Skeletal muscle tissue (tissue), 4 donors: ENCODE data around the gene RNF14. TPM values are rescaled to one million over a fixed set of nuclear protein-coding genes. Genes with fewer than 3 reads are reported as not detected.

Experiments
- H3K27ac ChIP-seq: one replicate; pipeline ENCODE4 v1.7.0; 2013; ENCODE audit warnings: mild to moderate bottlenecking, low read depth, low read length, inconsistent platforms
- H3K27me3 ChIP-seq, 3 donors: one replicate each; pipeline ENCODE4 v1.7.0; 2013; ENCODE audit warnings: low read length in 3 of 3; ENCODE audit not compliant: control insufficient read depth in 3 of 3, insufficient read depth in 3 of 3
- H3K36me3 ChIP-seq, 3 donors: one replicate each; pipeline ENCODE4 v1.7.0; 2013; ENCODE audit warnings: low read length in 3 of 3; ENCODE audit not compliant: control insufficient read depth in 3 of 3, insufficient read depth in 3 of 3
- H3K4me1 ChIP-seq, 3 donors: one replicate each; pipeline ENCODE4 v1.7.0; 2013; ENCODE audit warnings: low read length in 3 of 3, mild to moderate bottlenecking in 3 of 3; ENCODE audit not compliant: control insufficient read depth in 3 of 3, insufficient read depth in 3 of 3
- H3K4me3 ChIP-seq, 3 donors: one replicate each; pipeline ENCODE4 v1.7.0; 2013; ENCODE audit warnings: low read length in 3 of 3
- H3K9ac ChIP-seq, 3 donors: one replicate each; pipeline ENCODE4 v1.7.0; 2013; ENCODE audit warnings: low read length in 3 of 3, mild to moderate bottlenecking in 3 of 3, moderate library complexity in 2 of 3, low read depth in 1 of 3
- H3K9me3 ChIP-seq, 3 donors: one replicate each; pipeline ENCODE4 v1.7.0; 2013; ENCODE audit warnings: low read length in 3 of 3; ENCODE audit not compliant: control insufficient read depth in 3 of 3
- total RNA-seq: library from RNA; depleted of rRNA; stranded (reverse); fragments of >200 nt; gene quantifications from one replicate; pipeline ENCODE4 v1.2.3, GENCODE V29; 2014
- donor health status: Osteomylitis.

Gene RNF14
- total RNA-seq, 1 donor from 2014 or later, result 44.4 TPM

DNA sequence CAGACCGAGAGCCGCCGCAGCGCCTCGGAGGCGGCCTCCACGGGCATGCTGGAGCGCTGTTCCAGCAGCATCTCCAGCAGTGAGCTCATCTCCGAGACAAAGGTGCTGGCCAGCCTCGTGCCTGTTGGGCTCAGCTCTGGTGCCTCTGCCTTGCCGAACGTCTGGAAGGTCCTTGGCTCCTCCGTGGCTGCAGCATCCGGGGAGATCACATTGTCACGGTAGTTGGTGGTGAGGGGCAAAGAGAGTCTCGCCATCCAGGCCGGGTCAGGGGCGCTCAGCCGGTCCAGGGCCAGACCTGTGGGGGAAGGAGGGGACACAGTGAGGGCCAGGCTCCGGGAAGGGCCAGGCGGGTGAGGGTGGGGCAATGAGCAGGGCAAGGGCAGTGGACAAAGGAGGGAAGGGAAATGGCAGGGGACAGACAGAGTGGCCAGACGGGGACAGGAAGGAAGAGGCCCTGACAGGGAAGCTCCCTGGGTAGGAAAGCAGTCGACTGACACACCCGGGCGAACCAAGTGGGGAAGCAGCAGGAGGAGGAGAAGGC lies 23.3 kb upstream of the RNF14 start:
- no peaks in the 10 kb centered on the region for H3K9me3 ChIP-seq
- H3K27me3 ChIP-seq, result peaks cover 14 to 42% (median 14%) of the 10 kb centered on the region in 3 donors
- no peak overlapping the region for H3K9ac ChIP-seq
- no peak overlapping the region for H3K4me3 ChIP-seq
- peaks cover 0 to 10% (median 4%) of the 10 kb centered on the region in 3 donors for H3K36me3 ChIP-seq
- H3K27ac ChIP-seq, result no peak overlapping the region
- H3K4me1 ChIP-seq, result peaks cover 17 to 34% (median 28%) of the 10 kb centered on the region in 3 donors

DNA sequence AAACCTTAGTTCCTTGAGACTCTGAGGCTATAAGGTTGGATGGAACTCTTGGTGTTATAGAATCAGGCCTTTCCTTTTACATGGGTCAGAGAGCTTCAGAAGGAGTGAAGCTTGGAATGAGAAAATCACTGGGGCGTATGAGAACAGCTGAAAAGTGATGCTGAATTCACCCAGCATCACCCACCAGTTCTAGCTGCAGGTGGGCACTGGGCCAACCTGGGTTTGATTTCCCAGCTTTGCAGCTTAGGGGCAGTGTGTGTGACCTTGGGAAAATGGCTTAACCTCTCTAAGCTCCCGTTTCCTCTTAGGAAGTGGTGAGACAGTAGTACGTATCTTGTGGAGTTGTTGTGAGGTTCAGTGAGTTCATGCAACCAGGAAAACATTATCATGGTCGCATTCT lies 21.6 kb upstream of the RNF14 start:
- H3K4me1 ChIP-seq, result peaks cover 19 to 24% (median 24%) of the 10 kb centered on the region in 3 donors
- peaks cover 0 to 10% (median 4%) of the 10 kb centered on the region in 3 donors for H3K36me3 ChIP-seq
- H3K9me3 ChIP-seq, result no peaks in the 10 kb centered on the region
- no peak overlapping the region for H3K9ac ChIP-seq
- peaks cover 14 to 45% (median 14%) of the 10 kb centered on the region in 3 donors for H3K27me3 ChIP-seq
- no peak overlapping the region for H3K4me3 ChIP-seq
- H3K27ac ChIP-seq, result no peak overlapping the region

DNA sequence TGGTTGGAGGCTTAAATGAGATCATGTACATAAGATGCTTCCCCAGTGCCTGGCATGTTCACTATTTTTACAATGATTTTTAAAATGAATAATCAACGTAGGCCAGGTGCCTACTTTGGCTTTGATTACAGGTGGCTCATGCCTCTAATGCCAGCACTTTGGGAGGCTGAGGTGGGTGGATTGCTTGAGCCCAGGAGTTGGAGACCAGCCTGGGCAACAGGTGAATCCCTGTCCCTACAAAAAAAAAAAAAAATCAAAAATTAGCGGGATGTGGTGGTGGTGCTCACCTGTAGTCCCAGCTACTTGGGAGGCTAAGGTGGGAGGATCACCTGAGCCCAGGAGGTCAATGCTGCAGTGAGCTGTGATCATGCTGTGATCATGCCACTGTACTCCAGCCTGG lies 20.1 kb upstream of the RNF14 start:
- Histone ChIP-seq H3K27me3 (peaks cover 14 to 45% (median 14%) of the 10 kb centered on the region in 3 donors), H3K4me3 (no peak overlapping the region), H3K9me3 (no peaks in the 10 kb centered on the region), H3K36me3 (peaks cover 0 to 10% (median 4%) of the 10 kb centered on the region in 3 donors), H3K4me1 (peaks cover 16 to 22% (median 20%) of the 10 kb centered on the region in 3 donors), H3K9ac (no peak overlapping the region), H3K27ac (no peak overlapping the region)

DNA sequence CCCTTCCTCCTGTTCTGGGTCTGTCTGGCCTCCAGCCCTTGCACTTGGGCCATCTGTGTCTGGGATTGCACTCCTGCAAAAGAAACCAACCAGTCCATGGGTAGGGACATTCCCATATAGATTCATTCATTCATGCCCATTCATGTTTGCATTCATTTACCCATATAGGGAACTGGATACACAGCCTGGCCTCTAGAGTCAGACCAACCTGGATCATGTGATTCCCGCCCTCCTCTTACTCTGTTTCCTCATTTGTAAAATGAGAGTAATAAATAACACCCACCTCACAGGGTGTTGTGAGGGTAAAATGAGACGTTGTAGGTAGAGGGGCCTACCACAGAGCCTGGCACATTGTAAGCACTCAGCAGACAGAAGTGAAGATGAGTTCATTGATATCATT lies 19.4 kb upstream of the RNF14 start:
- peaks cover 0 to 10% (median 4%) of the 10 kb centered on the region in 3 donors for H3K36me3 ChIP-seq
- H3K9ac ChIP-seq, result no peak overlapping the region

DNA sequence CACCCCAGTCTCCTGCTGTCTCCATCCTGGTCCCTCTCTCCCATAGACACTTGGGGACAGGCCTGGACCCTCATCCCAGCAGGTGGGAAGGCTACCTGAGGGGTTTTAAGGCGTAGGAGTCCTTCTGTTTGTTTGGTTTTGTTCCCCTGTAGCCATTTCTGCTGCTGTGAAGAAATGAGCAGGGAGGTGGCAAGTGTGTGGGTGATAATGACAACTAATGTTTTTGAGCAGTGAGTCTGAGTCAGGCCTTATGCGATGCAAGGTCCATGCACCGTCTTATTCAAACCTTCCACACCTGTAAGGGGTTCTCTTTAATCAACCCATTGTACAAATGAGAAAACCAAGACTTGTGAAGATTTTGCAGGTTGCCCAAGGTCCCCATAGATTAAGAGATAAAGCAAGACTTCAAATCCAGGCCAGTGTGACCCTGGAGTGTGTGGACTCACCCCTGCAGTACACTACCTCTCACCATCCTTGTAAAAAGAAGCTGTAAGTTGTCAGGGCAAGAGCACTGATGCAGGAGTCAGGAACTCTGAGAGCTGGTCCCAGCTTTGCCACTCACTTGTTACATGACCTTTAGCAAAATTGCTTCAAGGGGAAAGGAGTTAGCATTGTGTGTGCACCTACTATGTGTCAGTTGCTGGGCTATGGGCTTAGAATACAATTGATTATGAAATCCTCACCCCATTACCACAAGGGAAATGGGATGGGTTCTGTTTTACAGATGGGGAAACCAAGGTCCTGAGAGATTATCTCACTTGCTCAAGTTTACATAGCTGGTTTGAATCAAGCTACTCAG lies 18.5 kb upstream of the RNF14 start:
- no peaks in the 10 kb centered on the region for H3K9me3 ChIP-seq
- H3K36me3 ChIP-seq, result peaks cover 0 to 8% (median 4%) of the 10 kb centered on the region in 3 donors
- H3K27me3 ChIP-seq, result peaks cover 12 to 37% (median 12%) of the 10 kb centered on the region in 3 donors
- H3K27ac ChIP-seq, result no peak overlapping the region
- peaks cover 18 to 23% (median 20%) of the 10 kb centered on the region in 3 donors for H3K4me1 ChIP-seq
- no peak overlapping the region for H3K9ac ChIP-seq
- H3K4me3 ChIP-seq, result no peak overlapping the region

More for the DNA sequence above, 19.4 kb upstream of the RNF14 start:
- Histone ChIP-seq H3K9me3 (no peaks in the 10 kb centered on the region), H3K27ac (no peak overlapping the region), H3K4me3 (no peak overlapping the region), H3K4me1 (peaks cover 18 to 22% (median 21%) of the 10 kb centered on the region in 3 donors), H3K27me3 (peaks cover 14 to 43% (median 14%) of the 10 kb centered on the region in 3 donors)

DNA sequence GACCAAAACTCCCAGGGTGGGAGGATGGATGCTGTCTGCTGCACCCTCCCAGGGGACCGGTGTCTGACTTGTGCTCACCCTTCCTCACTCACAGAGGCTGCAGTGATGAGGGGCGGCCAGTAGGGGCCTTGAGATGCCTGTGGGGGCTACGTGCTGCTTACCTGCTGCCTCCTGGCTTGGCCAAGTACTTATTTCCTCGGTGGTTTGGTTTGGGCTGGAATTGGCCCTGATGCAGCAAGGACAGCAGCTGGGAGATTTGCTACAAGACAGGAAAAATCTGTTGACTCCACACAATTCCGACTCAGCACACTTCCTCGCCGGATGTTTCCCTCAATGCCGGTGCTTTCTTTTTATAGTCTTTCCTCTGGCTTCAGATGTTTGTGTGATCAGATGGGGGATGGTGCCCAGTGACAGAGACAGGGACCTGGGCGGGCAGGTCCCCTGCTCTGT lies 17.5 kb upstream of the RNF14 start:
- Histone ChIP-seq H3K27me3 (peaks cover 4 to 28% (median 6%) of the 10 kb centered on the region in 3 donors), H3K36me3 (peaks cover 0 to 8% (median 4%) of the 10 kb centered on the region in 3 donors), H3K9me3 (no peaks in the 10 kb centered on the region), H3K27ac (peak overlapping the region; percentile 39), H3K9ac (no peak overlapping the region), H3K4me3 (peak overlapping the region in 1 of 3 donors; percentile 3), H3K4me1 (peaks cover 11 to 17% (median 13%) of the 10 kb centered on the region in 3 donors)

DNA sequence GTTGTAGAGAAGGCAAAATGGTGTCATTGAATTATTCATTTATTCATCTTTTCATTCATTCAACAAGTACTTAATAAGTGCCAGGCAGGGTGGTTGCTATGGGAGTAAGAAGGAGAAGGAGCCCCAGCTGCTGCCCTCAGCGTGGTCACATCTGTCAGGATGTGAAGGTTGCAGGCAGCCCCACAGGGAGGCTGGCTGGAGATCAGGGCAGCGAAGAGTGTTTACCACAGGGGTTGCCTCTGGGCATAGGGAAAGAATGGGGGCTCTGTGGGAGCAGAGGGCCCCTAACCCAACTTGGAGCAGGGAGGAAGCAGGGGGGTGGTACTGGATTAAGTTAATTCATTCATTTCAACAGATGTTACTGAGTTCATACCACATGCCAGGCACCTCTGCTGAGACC lies 16.9 kb upstream of the RNF14 start:
- Histone ChIP-seq H3K9ac (peak overlapping the region in 1 of 3 donors; percentile 1), H3K27ac (no peak overlapping the region), H3K9me3 (no peaks in the 10 kb centered on the region), H3K27me3 (peaks cover 0 to 25% (median 4%) of the 10 kb centered on the region in 3 donors), H3K4me3 (no peak overlapping the region), H3K4me1 (peaks cover 9 to 17% (median 14%) of the 10 kb centered on the region in 3 donors), H3K36me3 (peaks cover 0 to 8% (median 4%) of the 10 kb centered on the region in 3 donors)

DNA sequence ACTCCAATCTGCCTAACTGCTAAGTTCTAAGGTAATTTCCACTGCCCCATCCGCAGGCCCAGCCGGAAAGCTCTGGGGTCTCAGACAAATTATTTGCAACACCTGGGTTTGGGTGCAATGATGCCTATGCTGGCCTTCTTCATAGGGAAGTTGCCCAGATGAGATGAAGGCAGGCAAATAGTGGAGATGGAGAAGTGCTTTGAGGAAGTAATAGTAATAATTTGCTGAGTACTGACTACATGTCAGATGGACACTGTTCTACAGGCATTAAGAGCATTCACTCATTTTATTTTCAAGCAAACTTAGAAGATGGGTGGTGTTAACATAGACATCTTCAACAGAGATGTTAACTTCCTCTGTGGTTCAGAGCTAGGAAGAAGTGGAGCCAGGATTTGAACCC lies 14.7 kb upstream of the RNF14 start:
- Histone ChIP-seq H3K4me3 (peak overlapping the region in 2 of 3 donors; percentile 45 to 57), H3K9ac (no peak overlapping the region), H3K4me1 (peaks cover 14 to 33% (median 28%) of the 10 kb centered on the region in 3 donors), H3K27me3 (peaks cover 0 to 16% (median 4%) of the 10 kb centered on the region in 3 donors), H3K9me3 (no peaks in the 10 kb centered on the region), H3K27ac (no peak overlapping the region), H3K36me3 (peaks cover 0 to 8% (median 4%) of the 10 kb centered on the region in 3 donors)

DNA sequence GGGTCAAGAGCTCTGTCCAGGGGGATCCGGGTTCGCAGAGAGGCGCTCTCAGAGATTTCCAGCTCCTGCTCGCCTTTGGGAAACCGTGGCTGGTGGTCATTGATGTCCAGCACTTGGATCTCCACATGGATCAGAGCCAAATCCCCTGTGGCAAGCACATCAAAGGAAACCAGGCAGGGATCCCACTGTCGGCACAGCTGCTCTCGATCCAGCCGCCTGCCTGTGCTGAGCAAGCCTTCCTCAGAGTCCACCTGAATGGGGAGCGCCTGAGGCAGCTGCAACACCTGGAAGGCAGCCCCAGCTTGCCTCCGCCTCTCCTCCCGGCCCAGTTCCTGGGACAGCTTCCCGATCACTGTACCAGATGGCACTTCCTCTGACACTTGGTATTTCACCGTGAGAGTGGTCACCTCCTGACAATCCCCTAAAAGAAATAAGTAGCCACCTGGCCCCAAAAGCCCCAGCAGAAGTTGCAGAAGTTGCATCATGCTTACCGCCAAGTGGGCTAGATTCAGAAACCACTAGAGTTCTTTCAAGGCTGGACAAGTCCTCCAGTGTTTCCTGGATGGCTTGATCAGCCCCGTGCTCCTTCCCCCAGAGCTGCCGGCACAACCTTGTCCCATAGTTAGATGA lies 11.4 kb upstream of the RNF14 start:
- Histone ChIP-seq H3K9ac (peak overlapping the region in 2 of 3 donors; percentile 15), H3K27ac (peak overlapping the region; percentile 49), H3K27me3 (no peaks in the 10 kb centered on the region), H3K4me1 (peaks cover 18 to 39% (median 30%) of the 10 kb centered on the region in 3 donors), H3K4me3 (peak overlapping the region; percentile 37 to 56 (median 55)), H3K9me3 (no peaks in the 10 kb centered on the region), H3K36me3 (no peaks in the 10 kb centered on the region)
